ENCODE measurements around the gene SLC16A11. TPM values are rescaled to one million over a fixed set of nuclear protein-coding genes. Genes with fewer than 3 reads are reported as not detected.

The SLC16A11 gene
- total and polyA plus RNA-seq, 8 donors, result 0.68 to 3.7 (median 2.3) TPM; not detected in 5

GRCh38 chr17:7078711-7079110, 34.8 kb upstream of the SLC16A11 start:
- no peak for TF ChIP-seq EP300 (IDR thresholded peaks at IDR 0.05)
- Histone ChIP-seq H3K9me3 (no peaks in the 10 kb centered on the region), H3K4me1 (peaks cover 0 to 6% (median 0%) of the 10 kb centered on the region in 4 donors), H3K27ac (no peak overlapping the region), H3K27me3 (peaks cover 0 to 5% (median 0%) of the 10 kb centered on the region in 3 donors), H3K4me3 (no peak overlapping the region), H3K36me3 (no peaks in the 10 kb centered on the region)
- no peak for DNase-seq
- WGBS, 5 donors, result 73 to 87% (median 83%) methylated on average over 10 of the region's 10 CpGs
- intact Hi-C loops (cut with DNase I; ENCODE audit: low total_unique reads), result no loop called here

- Histone ChIP-seq H3K27ac (no peak overlapping the region), H3K27me3 (peaks cover 0 to 5% (median 0%) of the 10 kb centered on the region in 3 donors), H3K36me3 (no peaks in the 10 kb centered on the region), H3K9me3 (no peaks in the 10 kb centered on the region), H3K4me1 (peaks cover 0 to 6% (median 0%) of the 10 kb centered on the region in 4 donors), H3K4me3 (no peak overlapping the region)
- 83 to 90% (median 83%) methylated on average over 7 of the region's 7 CpGs for WGBS, 5 donors
- no peak for TF ChIP-seq POLR2A (IDR thresholded peaks at IDR 0.05)
- TF ChIP-seq CTCF (IDR thresholded peaks at IDR 0.05), result no peak
- TF ChIP-seq EP300 (IDR thresholded peaks at IDR 0.05), result no peak
- no peak for TF ChIP-seq POLR2AphosphoS5 (IDR thresholded peaks at IDR 0.05)
- intact Hi-C loops (cut with DNase I; ENCODE audit: low total_unique reads), result no loop called here
- no peak for DNase-seq
These were observed 34.1 kb upstream of the SLC16A11 start for GRCh38 chr17:7077911-7078546.

- TF ChIP-seq POLR2A (IDR thresholded peaks at IDR 0.05), result no peak
- no peak for TF ChIP-seq POLR2AphosphoS5 (IDR thresholded peaks at IDR 0.05)
- no peak for TF ChIP-seq CTCF (IDR thresholded peaks at IDR 0.05)
- TF ChIP-seq EP300 (IDR thresholded peaks at IDR 0.05), result no peak
- Histone ChIP-seq H3K27ac (no peak overlapping the region), H3K4me1 (no peaks in the 10 kb centered on the region), H3K4me3 (no peak overlapping the region), H3K27me3 (peaks cover 0 to 5% (median 0%) of the 10 kb centered on the region in 3 donors), H3K36me3 (no peaks in the 10 kb centered on the region), H3K9me3 (no peaks in the 10 kb centered on the region)
- intact Hi-C loops (cut with DNase I; ENCODE audit: low total_unique reads), result no loop called here
- no peak for DNase-seq
- WGBS, 5 donors, result 81 to 87% (median 84%) methylated on average over 14 of the region's 14 CpGs
These were observed 31.0 kb upstream of the SLC16A11 start for GRCh38 chr17:7074931-7075330.

- intact Hi-C loops (cut with DNase I; ENCODE audit: low total_unique reads), result no loop called here
These were observed 28.5 kb upstream of the SLC16A11 start for GRCh38 chr17:7072406-7072805.

More at GRCh38 chr17:7072406-7072805, 28.5 kb upstream of the SLC16A11 start:
- no peak for DNase-seq
- peaks cover 0 to 16% (median 13%) of the 10 kb centered on the region in 4 donors for H3K9me3 ChIP-seq
- H3K4me1 ChIP-seq, result no peaks in the 10 kb centered on the region
- 82 to 87% (median 86%) methylated on average over 2 of the region's 2 CpGs for WGBS, 5 donors
- peaks cover 0 to 5% (median 0%) of the 10 kb centered on the region in 3 donors for H3K27me3 ChIP-seq
- TF ChIP-seq POLR2AphosphoS5 (IDR thresholded peaks at IDR 0.05), result no peak
- TF ChIP-seq EP300 (IDR thresholded peaks at IDR 0.05), result no peak
- TF ChIP-seq POLR2A (IDR thresholded peaks at IDR 0.05), result no peak
- no peak for TF ChIP-seq CTCF (IDR thresholded peaks at IDR 0.05)
- H3K27ac ChIP-seq, result no peak overlapping the region
- H3K36me3 ChIP-seq, result no peaks in the 10 kb centered on the region
- no peak overlapping the region for H3K4me3 ChIP-seq

All from stomach (tissue), 9 donors.